NCI-H345 treated with DMSO at 0.1 percent for 48 hours (cell line): ENCODE measurements around the gene NLRP11.
"Not testable (repeated sequence)": the region's sequence is repeated elsewhere in the genome, so short reads cannot be mapped to it uniquely, and the experiment has no call there.

ENCODE experiments used
- DNase-seq: peaks from one replicate; lab custom pipeline; 2025; ENCODE audit not compliant: unreplicated experiment; lab: John Stamatoyannopoulos, UW

NLRP11 gene

GRCh38 chr19:55781112-55781511 is 50.7 kb downstream of the NLRP11 start:
- DNase-seq, result no peak

GRCh38 chr19:55778331-55778730 is 53.5 kb downstream of the NLRP11 start:
- DNase-seq, result no peak

GRCh38 chr19:55777528-55777927 is 54.3 kb downstream of the NLRP11 start:
- DNase-seq, result no peak

GRCh38 chr19:55769632-55770031 is 62.2 kb downstream of the NLRP11 start:
- not testable (repeated sequence) for DNase-seq

GRCh38 chr19:55768818-55769217 is 63.0 kb downstream of the NLRP11 start, which contains the start of gene RFPL4AL1:
TSS of gene RFPL4AL1 (plus strand) at chr19:55769118. CDS start at chr19:55771805, 2,687 bp downstream.
- not testable (repeated sequence) for DNase-seq

GRCh38 chr19:55766466-55766865 is 65.3 kb downstream of the NLRP11 start:
- DNase-seq, result no peak

GRCh38 chr19:55758797-55759196 is 73.0 kb downstream of the NLRP11 start, which contains the start of gene RFPL4A:
TSS of gene RFPL4A (plus strand) at chr19:55759097. CDS start at chr19:55761801, 2,704 bp downstream.
- DNase-seq, result not testable (repeated sequence)

GRCh38 chr19:55756808-55757207 is 75.0 kb downstream of the NLRP11 start:
- DNase-seq, result not testable (repeated sequence)

- DNase-seq, result no peak
Observed at GRCh38 chr19:55753401-55753800, 78.4 kb downstream of the NLRP11 start.

GRCh38 chr19:55750715-55751114 is 81.1 kb downstream of the NLRP11 start:
- DNase-seq, result no peak

- DNase-seq, result no peak
Observed at GRCh38 chr19:55738302-55738701, 93.5 kb downstream of the NLRP11 start, which contains the start of gene NLRP9. TSS of gene NLRP9 (minus strand) at chr19:55738402. CDS start at chr19:55738374, 28 bp downstream.
